Measurements from ENCODE around the gene XXYLT1.

DNA sequence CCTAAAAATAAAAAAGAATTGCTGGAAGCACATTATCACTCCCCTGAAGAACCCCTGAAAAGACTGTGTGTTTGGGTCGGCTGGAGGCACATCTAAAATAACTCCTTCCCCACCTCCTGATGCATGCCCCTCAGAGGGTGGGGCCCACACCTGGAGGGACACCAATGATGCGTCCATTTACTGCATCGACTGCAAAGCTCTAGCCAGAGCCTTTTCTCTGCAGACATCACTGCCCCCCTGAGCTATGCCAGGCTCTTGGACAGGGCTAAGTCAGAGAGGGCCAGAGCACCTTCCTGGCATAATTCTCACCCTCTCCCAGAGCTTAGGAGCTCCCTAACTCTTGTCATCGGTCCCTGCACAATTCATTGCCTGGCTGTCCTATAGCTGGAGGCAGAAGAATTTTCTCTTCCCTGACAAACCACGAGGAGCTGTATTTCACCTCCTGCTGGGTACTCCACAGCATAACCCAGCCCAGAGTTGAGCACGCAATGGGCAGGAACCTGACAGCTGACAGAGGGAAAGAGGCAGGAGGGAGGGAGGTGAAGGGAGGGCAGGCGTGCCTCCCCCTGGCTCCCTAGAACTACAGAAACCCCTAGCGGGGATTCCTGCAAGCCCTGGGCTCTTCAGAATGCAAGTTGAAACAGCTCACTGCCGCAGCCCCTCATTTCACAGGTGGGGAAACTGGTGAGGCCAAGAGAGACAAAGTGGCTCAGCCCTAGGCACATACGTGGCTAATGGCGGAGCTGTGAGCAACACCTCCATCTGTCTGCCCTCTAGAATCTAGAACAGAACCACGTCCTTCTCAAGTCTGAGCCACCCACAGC is 46.6 kb downstream of the XXYLT1 start:
- TF ChIP-seq, protein P1, sequence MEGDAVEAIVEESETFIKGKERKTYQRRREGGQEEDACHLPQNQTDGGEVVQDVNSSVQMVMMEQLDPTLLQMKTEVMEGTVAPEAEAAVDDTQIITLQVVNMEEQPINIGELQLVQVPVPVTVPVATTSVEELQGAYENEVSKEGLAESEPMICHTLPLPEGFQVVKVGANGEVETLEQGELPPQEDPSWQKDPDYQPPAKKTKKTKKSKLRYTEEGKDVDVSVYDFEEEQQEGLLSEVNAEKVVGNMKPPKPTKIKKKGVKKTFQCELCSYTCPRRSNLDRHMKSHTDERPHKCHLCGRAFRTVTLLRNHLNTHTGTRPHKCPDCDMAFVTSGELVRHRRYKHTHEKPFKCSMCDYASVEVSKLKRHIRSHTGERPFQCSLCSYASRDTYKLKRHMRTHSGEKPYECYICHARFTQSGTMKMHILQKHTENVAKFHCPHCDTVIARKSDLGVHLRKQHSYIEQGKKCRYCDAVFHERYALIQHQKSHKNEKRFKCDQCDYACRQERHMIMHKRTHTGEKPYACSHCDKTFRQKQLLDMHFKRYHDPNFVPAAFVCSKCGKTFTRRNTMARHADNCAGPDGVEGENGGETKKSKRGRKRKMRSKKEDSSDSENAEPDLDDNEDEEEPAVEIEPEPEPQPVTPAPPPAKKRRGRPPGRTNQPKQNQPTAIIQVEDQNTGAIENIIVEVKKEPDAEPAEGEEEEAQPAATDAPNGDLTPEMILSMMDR (IDR thresholded peaks at IDR 0.05; ENCODE audit: insufficient read depth, low read length, poor library complexity, severe bottlenecking), result no peak
- TF ChIP-seq EZH2phosphoT487 (conservative IDR thresholded peaks at IDR 0.05; ENCODE audit: low read length), result no peak

Measured in SU-DHL-6 (cell line).